Ovary (tissue), 3 donors: ENCODE results near the gene PTPRU.

Experiments
- POLR2A ChIP-seq: fragments of 450-650 bp; IDR thresholded peaks from one replicate; pipeline ENCODE4 v1.6.1; 2017; ENCODE audit warnings: antibody characterized with exemption, mild to moderate bottlenecking, moderate library complexity
- TF ChIP-seq, protein P1 (sequence below), 3 donors: fragments of 450-650 bp in 2 of 3; fragments of 200-600 bp in 1 of 3; IDR thresholded peaks; one replicate each; pipeline versions ENCODE4 v1.5.1 to v1.8.0; 2016 to 2022; ENCODE audit warnings: antibody characterized with exemption in 3 of 3, mild to moderate bottlenecking in 1 of 3
- donor health status: DM: no; HTN: no; CAD: no.

DNA sequence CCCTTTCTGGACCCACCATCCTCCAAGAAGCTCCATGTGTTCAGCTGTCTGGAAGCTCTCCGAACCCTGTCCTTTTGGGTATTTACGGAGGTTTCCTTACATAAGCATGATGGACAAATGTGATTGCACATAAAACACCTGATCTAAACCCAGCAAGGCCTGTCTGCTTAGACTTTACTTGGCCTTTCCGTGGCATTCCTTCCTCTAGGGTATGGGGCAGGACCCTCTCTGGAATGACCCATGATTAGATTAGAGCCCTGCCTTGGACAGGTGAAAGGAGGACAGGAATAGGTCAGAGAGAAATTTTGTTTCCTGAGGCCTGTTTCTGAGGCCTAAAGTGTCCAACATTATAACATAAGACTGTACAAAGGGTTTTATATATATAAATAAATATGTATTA is 16.9 kb downstream of the PTPRU start:
- TF ChIP-seq, protein P1, sequence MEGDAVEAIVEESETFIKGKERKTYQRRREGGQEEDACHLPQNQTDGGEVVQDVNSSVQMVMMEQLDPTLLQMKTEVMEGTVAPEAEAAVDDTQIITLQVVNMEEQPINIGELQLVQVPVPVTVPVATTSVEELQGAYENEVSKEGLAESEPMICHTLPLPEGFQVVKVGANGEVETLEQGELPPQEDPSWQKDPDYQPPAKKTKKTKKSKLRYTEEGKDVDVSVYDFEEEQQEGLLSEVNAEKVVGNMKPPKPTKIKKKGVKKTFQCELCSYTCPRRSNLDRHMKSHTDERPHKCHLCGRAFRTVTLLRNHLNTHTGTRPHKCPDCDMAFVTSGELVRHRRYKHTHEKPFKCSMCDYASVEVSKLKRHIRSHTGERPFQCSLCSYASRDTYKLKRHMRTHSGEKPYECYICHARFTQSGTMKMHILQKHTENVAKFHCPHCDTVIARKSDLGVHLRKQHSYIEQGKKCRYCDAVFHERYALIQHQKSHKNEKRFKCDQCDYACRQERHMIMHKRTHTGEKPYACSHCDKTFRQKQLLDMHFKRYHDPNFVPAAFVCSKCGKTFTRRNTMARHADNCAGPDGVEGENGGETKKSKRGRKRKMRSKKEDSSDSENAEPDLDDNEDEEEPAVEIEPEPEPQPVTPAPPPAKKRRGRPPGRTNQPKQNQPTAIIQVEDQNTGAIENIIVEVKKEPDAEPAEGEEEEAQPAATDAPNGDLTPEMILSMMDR (IDR thresholded peaks at IDR 0.05), result no peak
- no peak for TF ChIP-seq POLR2A
